CD14-positive monocyte (primary cell): ENCODE measurements around the gene LCN9. TPM values are rescaled to one million over a fixed set of nuclear protein-coding genes. Genes with fewer than 3 reads are reported as not detected.

Experiments used
- DNase-seq, 3 donors: peaks; one replicate each; pipeline ENCODE4 v3.0.0-alpha.2; 2011 to 2022
- H2AFZ ChIP-seq: 2 replicates; pipeline ENCODE4 v1.6.0; 2012; ENCODE audit warnings: mild to moderate bottlenecking, low read depth, low read length, inconsistent platforms; ENCODE audit not compliant: insufficient read depth, poor library complexity, severe bottlenecking
- H3K27ac ChIP-seq, 2 donors: 1 replicate in 1 of 2; 2 replicates in 1 of 2; pipeline ENCODE4 v1.5.1; 2012 to 2013; ENCODE audit warnings: low read length in 2 of 2, control low read depth in 1 of 2, inconsistent platforms in 1 of 2, low read depth in 1 of 2, mild to moderate bottlenecking in 1 of 2
- H3K27me3 ChIP-seq, 2 donors: one replicate each; pipeline versions ENCODE4 v1.6.0 to v1.6.1; 2011 to 2013; ENCODE audit warnings: low read length in 2 of 2; ENCODE audit not compliant: control insufficient read depth in 2 of 2, insufficient read depth in 2 of 2
- H3K36me3 ChIP-seq, 2 donors: replicated peaks in 1 of 2; 1 replicate in 1 of 2; 2 replicates in 1 of 2; pipeline versions ENCODE4 v1.5.1 to v1.6.1; 2012 to 2013; ENCODE audit warnings: low read length in 2 of 2, control low read depth in 1 of 2, inconsistent platforms in 1 of 2, mild to moderate bottlenecking in 1 of 2; ENCODE audit not compliant: insufficient read depth in 2 of 2, control insufficient read depth in 1 of 2
- H3K4me1 ChIP-seq, 2 donors: 1 replicate in 1 of 2; 2 replicates in 1 of 2; pipeline versions ENCODE4 v1.5.1 to v1.6.1; 2012 to 2013; ENCODE audit warnings: low read length in 2 of 2, control low read depth in 1 of 2, inconsistent platforms in 1 of 2, mild to moderate bottlenecking in 1 of 2, moderate library complexity in 1 of 2; ENCODE audit not compliant: insufficient read depth in 2 of 2, control insufficient read depth in 1 of 2
- H3K4me2 ChIP-seq: replicated peaks from 2 replicates; pipeline ENCODE3; 2012; ENCODE audit warnings: low read length, moderate library complexity, mild to moderate bottlenecking; ENCODE audit not compliant: poor library complexity, severe bottlenecking; ENCODE audit errors: extremely low read depth
- H3K4me3 ChIP-seq, 3 experiments: fragments of 200-600 bp in 1 of 3; sonication (generic) in 1 of 3; replicated peaks in 1 of 3; 1 replicate in 2 of 3; 2 replicates in 1 of 3; pipeline ENCODE4 v1.5.1; 2011 to 2013; ENCODE audit warnings: low read length in 3 of 3, mild to moderate bottlenecking in 3 of 3, control low read depth in 2 of 3, low read depth in 2 of 3, inconsistent platforms in 1 of 3, moderate library complexity in 1 of 3
- H3K79me2 ChIP-seq: 2 replicates; pipeline ENCODE4 v1.6.0; 2012; ENCODE audit warnings: mild to moderate bottlenecking, control low read depth, inconsistent platforms, low read length, moderate library complexity; ENCODE audit not compliant: insufficient read depth
- H3K9ac ChIP-seq: 2 replicates; pipeline ENCODE4 v1.6.0; 2017; ENCODE audit warnings: low read length, mild to moderate bottlenecking; ENCODE audit not compliant: insufficient read depth, poor library complexity, severe bottlenecking
- H3K9me3 ChIP-seq, 2 donors: replicated peaks in 1 of 2; 1 replicate in 1 of 2; 2 replicates in 1 of 2; pipeline versions ENCODE4 v1.5.1 to v1.6.1; 2012 to 2013; ENCODE audit warnings: low read length in 2 of 2, control low read depth in 1 of 2; ENCODE audit not compliant: control insufficient read depth in 1 of 2, insufficient read depth in 1 of 2
- H4K20me1 ChIP-seq: 2 replicates; pipeline ENCODE4 v1.6.0; 2012; ENCODE audit warnings: mild to moderate bottlenecking, low read length, control low read depth, moderate library complexity; ENCODE audit not compliant: insufficient read depth
- H3K27ac Mint-ChIP-seq, 7 donors: one replicate each; pipeline ENCODE4 v1.8.0; 2020; ENCODE audit warnings: mild to moderate bottlenecking in 7 of 7, mixed read lengths in 7 of 7, moderate library complexity in 6 of 7, inconsistent platforms in 2 of 7
- H3K27me3 Mint-ChIP-seq, 3 donors: one replicate each; pipeline ENCODE4 v1.8.0; 2021 to 2022; ENCODE audit warnings: low read depth in 3 of 3, mild to moderate bottlenecking in 3 of 3, mixed read lengths in 3 of 3, moderate library complexity in 3 of 3, inconsistent platforms in 1 of 3
- H3K36me3 Mint-ChIP-seq, 2 donors: one replicate each; pipeline ENCODE4 v1.8.0; 2020; ENCODE audit warnings: mixed read lengths in 2 of 2, inconsistent platforms in 1 of 2, mild to moderate bottlenecking in 1 of 2
- H3K4me1 Mint-ChIP-seq: one replicate; pipeline ENCODE4 v1.8.0; 2020; ENCODE audit warnings: mild to moderate bottlenecking, mixed read lengths
- H3K4me3 Mint-ChIP-seq, 2 donors: one replicate each; pipeline ENCODE4 v1.8.0; 2020; ENCODE audit warnings: mild to moderate bottlenecking in 2 of 2, mixed read lengths in 2 of 2, moderate library complexity in 1 of 2
- H3K9me3 Mint-ChIP-seq, 7 donors: one replicate each; pipeline ENCODE4 v1.8.0; 2020 to 2022; ENCODE audit warnings: mixed read lengths in 7 of 7, mild to moderate bottlenecking in 6 of 7, moderate library complexity in 6 of 7, inconsistent platforms in 2 of 7
- CTCF ChIP-seq: fragments of 200-600 bp; IDR thresholded peaks from one replicate; pipeline ENCODE4 v1.8.0; 2022; ENCODE audit warnings: antibody characterized with exemption, mild to moderate bottlenecking
- WGBS: methylation state at CpG from one replicate; pipeline ENCODE4 v1.1.5; 2013; ENCODE audit warnings: missing lambda C conversion rate; ENCODE audit not compliant: insufficient coverage; 5-methylcytosine and 5-hydroxymethylcytosine counted together
- intact Hi-C, 2 donors: fragments of 100-400 bp; cut with micrococcal nuclease; formaldehyde crosslinking; loops; one replicate each; pipeline versions ENCODE4 v1.15.0 to v1.15.1; 2023
- polyA plus RNA-seq, 3 donors: library from polyadenylated mRNA; depleted of rRNA in 1 of 3; unstranded in 2 of 3; stranded (reverse) in 1 of 3; fragments of 300-500 nt in 2 of 3; fragments of >200 nt in 1 of 3; fragmentation: Illumina TruSeq in 2 of 3; gene quantifications; 1 replicate in 2 of 3; 2 replicates in 1 of 3; pipeline ENCODE4 v1.2.3, GENCODE V29; 2012 to 2021

The LCN9 gene
- polyA plus RNA-seq, 3 donors: not detected

GRCh38 chr9:135712613-135713295, 49.6 kb downstream of the LCN9 start:
- Histone ChIP-seq H3K9ac (no peak overlapping the region), H3K79me2 (no peaks in the 10 kb centered on the region), H3K4me2 (no peak overlapping the region), H3K27ac (no peak overlapping the region), H3K4me1 (no peaks in the 10 kb centered on the region), H3K4me3 (no peak overlapping the region), H3K27me3 (peaks cover 2 to 29% of the 10 kb centered on the region in 2 donors), H3K9me3 (no peaks in the 10 kb centered on the region), H3K36me3 (no peaks in the 10 kb centered on the region), H2AFZ (no peak overlapping the region), H4K20me1 (no peaks in the 10 kb centered on the region)
- no peak for TF ChIP-seq CTCF
- no peak overlapping the region for H3K4me3 Mint-ChIP-seq
- 73% methylated on average over 11 of the region's 16 CpGs for WGBS
- intact Hi-C loops: no loop called here
- no peak overlapping the region for H3K27ac Mint-ChIP-seq
- H3K36me3 Mint-ChIP-seq: no peaks in the 10 kb centered on the region
- H3K9me3 Mint-ChIP-seq: peaks cover 0 to 7% (median 0%) of the 10 kb centered on the region in 7 donors
- DNase-seq: no peak
- no peaks in the 10 kb centered on the region for H3K4me1 Mint-ChIP-seq
- peaks cover 30 to 43% (median 36%) of the 10 kb centered on the region in 3 donors for H3K27me3 Mint-ChIP-seq

- no peak for DNase-seq
- Mint-ChIP-seq H3K4me1 (no peaks in the 10 kb centered on the region), H3K9me3 (peaks cover 0 to 7% (median 0%) of the 10 kb centered on the region in 7 donors), H3K27me3 (peaks cover 27 to 42% (median 36%) of the 10 kb centered on the region in 3 donors), H3K36me3 (no peaks in the 10 kb centered on the region), H3K27ac (no peak overlapping the region), H3K4me3 (peak overlapping the region in 1 of 2 donors; percentile 53)
- H3K9ac ChIP-seq: no peak overlapping the region
- H3K4me3 ChIP-seq: no peak overlapping the region
- H3K79me2 ChIP-seq: no peaks in the 10 kb centered on the region
- no peaks in the 10 kb centered on the region for H3K4me1 ChIP-seq
- no peak overlapping the region for H3K4me2 ChIP-seq
- intact Hi-C loops: no loop called here
- H2AFZ ChIP-seq: no peak overlapping the region
- H3K36me3 ChIP-seq: no peaks in the 10 kb centered on the region
- WGBS: 4% methylated on average over 91 of the region's 103 CpGs
- H3K27me3 ChIP-seq: peaks cover 2 to 29% of the 10 kb centered on the region in 2 donors
- H3K27ac ChIP-seq: no peak overlapping the region
- H3K9me3 ChIP-seq: no peaks in the 10 kb centered on the region
- TF ChIP-seq CTCF: no peak
- H4K20me1 ChIP-seq: no peaks in the 10 kb centered on the region
Measured at GRCh38 chr9:135714242-135715055, 51.3 kb downstream of the LCN9 start.
